BLaER1 treated with 17β-estradiol and CSF1 and Interleukin-3, amounts not matched to agents 10 nM and 100 nM (cell line): ENCODE results near the gene TTLL9.

Source experiments
- H3K27ac ChIP-seq, 11 experiments: shearing (Covaris generic); formaldehyde crosslinking; 2 replicates each; pipeline ENCODE4 v1.8.1; 2022
- H3K27me3 ChIP-seq, 11 experiments: shearing (Covaris generic); formaldehyde crosslinking; 2 replicates each; pipeline ENCODE4 v1.8.1; 2022
- H3K36me3 ChIP-seq, 11 experiments: shearing (Covaris generic); formaldehyde crosslinking; 2 replicates each; pipeline ENCODE4 v1.8.1; 2022
- H3K4me1 ChIP-seq, 10 experiments: shearing (Covaris generic); formaldehyde crosslinking; 2 replicates each; pipeline ENCODE4 v1.8.1; 2022
- H3K4me2 ChIP-seq, 11 experiments: shearing (Covaris generic); formaldehyde crosslinking; 2 replicates each; pipeline ENCODE4 v1.8.1; 2022
- H3K4me3 ChIP-seq, 10 experiments: shearing (Covaris generic); formaldehyde crosslinking; 2 replicates each; pipeline ENCODE4 v1.8.1; 2022
- H3K9ac ChIP-seq, 11 experiments: shearing (Covaris generic); formaldehyde crosslinking; 2 replicates each; pipeline ENCODE4 v1.8.1; 2022
- H3K9me3 ChIP-seq, 11 experiments: shearing (Covaris generic); formaldehyde crosslinking; replicated peaks in 1 of 11; 2 replicates each; pipeline ENCODE4 v1.8.1; 2022
- H4K20me1 ChIP-seq, 11 experiments: shearing (Covaris generic); formaldehyde crosslinking; 2 replicates each; pipeline ENCODE4 v1.8.1; 2022
- Cebpa-rat ChIP-seq, 11 experiments: shearing (Covaris generic); IDR thresholded peaks; 2 replicates each; pipeline ENCODE4 v1.8.1; 2022

TTLL9 gene

GRCh38 chr20:31833931-31834521 lies 36.4 kb upstream of the TTLL9 start:
- Histone ChIP-seq H4K20me1 (peaks cover 0 to 83% (median 25%) of the 10 kb centered on the region in 11 experiments; a peak in 19 of 22 replicates), H3K4me1 (peaks cover 55 to 77% (median 72%) of the 10 kb centered on the region in 10 experiments), H3K4me3 (no peak overlapping the region), H3K9ac (no peak overlapping the region), H3K4me2 (peak overlapping the region in 8 of 11 experiments; percentile 18 to 92 (median 85); a peak in 11 of 22 replicates), H3K27me3 (peaks cover 0 to 71% (median 0%) of the 10 kb centered on the region in 11 experiments; a peak in 9 of 22 replicates), H3K27ac (no peak overlapping the region; a peak in 1 of 22 replicates), H3K9me3 (no peaks in the 10 kb centered on the region), H3K36me3 (no peaks in the 10 kb centered on the region)
- TF ChIP-seq Cebpa-rat (IDR thresholded peaks at IDR 0.05) = no peak

GRCh38 chr20:31835554-31835953 lies 34.9 kb upstream of the TTLL9 start:
- Histone ChIP-seq H3K4me2 (peak overlapping the region; percentile 69 to 92 (median 87)), H3K27me3 (peaks cover 0 to 85% (median 0%) of the 10 kb centered on the region in 11 experiments; a peak in 9 of 22 replicates), H3K27ac (peak overlapping the region in 6 of 11 experiments; percentile 2 to 47 (median 27); a peak in 5 of 22 replicates), H4K20me1 (peaks cover 0 to 87% (median 25%) of the 10 kb centered on the region in 11 experiments; a peak in 19 of 22 replicates), H3K9me3 (no peaks in the 10 kb centered on the region), H3K4me1 (peaks cover 42 to 70% (median 65%) of the 10 kb centered on the region in 10 experiments), H3K4me3 (no peak overlapping the region), H3K9ac (peak overlapping the region in 4 of 11 experiments; percentile 9 to 20 (median 12); a peak in 7 of 22 replicates), H3K36me3 (no peaks in the 10 kb centered on the region)
- no peak for TF ChIP-seq Cebpa-rat (IDR thresholded peaks at IDR 0.05)

GRCh38 chr20:31835977-31836852 lies 34.2 kb upstream of the TTLL9 start:
- TF ChIP-seq Cebpa-rat (IDR thresholded peaks at IDR 0.05) = no peak
- no peaks in the 10 kb centered on the region for H3K9me3 ChIP-seq
- H3K9ac ChIP-seq = peak overlapping the region in 4 of 11 experiments; percentile 9 to 20 (median 14); a peak in 7 of 22 replicates
- H3K27me3 ChIP-seq = peaks cover 0 to 91% (median 0%) of the 10 kb centered on the region in 11 experiments; a peak in 9 of 22 replicates
- no peak overlapping the region for H3K4me3 ChIP-seq
- peaks cover 0 to 86% (median 25%) of the 10 kb centered on the region in 11 experiments; a peak in 19 of 22 replicates for H4K20me1 ChIP-seq
- H3K4me1 ChIP-seq = peaks cover 42 to 70% (median 64%) of the 10 kb centered on the region in 10 experiments
- H3K4me2 ChIP-seq = peak overlapping the region; percentile 69 to 92 (median 87)
- no peaks in the 10 kb centered on the region for H3K36me3 ChIP-seq
- H3K27ac ChIP-seq = peak overlapping the region in 6 of 11 experiments; percentile 2 to 49 (median 27); a peak in 6 of 22 replicates

- H3K36me3 ChIP-seq = no peaks in the 10 kb centered on the region
- no peak overlapping the region for H3K4me3 ChIP-seq
- no peaks in the 10 kb centered on the region for H3K9me3 ChIP-seq
- peaks cover 42 to 75% (median 68%) of the 10 kb centered on the region in 10 experiments for H3K4me1 ChIP-seq
- H3K27ac ChIP-seq = peak overlapping the region in 1 of 11 experiments; percentile 49; a peak in 3 of 22 replicates
- H3K4me2 ChIP-seq = peak overlapping the region; percentile 69 to 92 (median 87)
- peaks cover 0 to 90% (median 25%) of the 10 kb centered on the region in 11 experiments; a peak in 19 of 22 replicates for H4K20me1 ChIP-seq
- TF ChIP-seq Cebpa-rat (IDR thresholded peaks at IDR 0.05) = no peak
- H3K9ac ChIP-seq = peak overlapping the region in 2 of 11 experiments; percentile 15 to 28; a peak in 3 of 22 replicates
- H3K27me3 ChIP-seq = peaks cover 0 to 94% (median 0%) of the 10 kb centered on the region in 11 experiments; a peak in 9 of 22 replicates
Measured at GRCh38 chr20:31836853-31837608, 33.4 kb upstream of the TTLL9 start.

- H3K27me3 ChIP-seq = peaks cover 0 to 95% (median 0%) of the 10 kb centered on the region in 11 experiments; a peak in 9 of 22 replicates
- peaks cover 0 to 96% (median 28%) of the 10 kb centered on the region in 11 experiments; a peak in 19 of 22 replicates for H4K20me1 ChIP-seq
- no peaks in the 10 kb centered on the region for H3K36me3 ChIP-seq
- H3K4me1 ChIP-seq = peaks cover 49 to 84% (median 77%) of the 10 kb centered on the region in 10 experiments
- no peak for TF ChIP-seq Cebpa-rat (IDR thresholded peaks at IDR 0.05)
- H3K4me2 ChIP-seq = peak overlapping the region; percentile 69 to 92 (median 87)
- H3K9me3 ChIP-seq = no peaks in the 10 kb centered on the region
- 0 out of 22 replicates have a peak overlapping the region, but pooled peaks of 2 of the 11 experiments have one; percentile 5 to 7 for H3K27ac ChIP-seq
- H3K9ac ChIP-seq = 0 out of 22 replicates have a peak overlapping the region, but pooled peaks of 1 of the 11 experiments have one; percentile 9
- H3K4me3 ChIP-seq = no peak overlapping the region
Measured at GRCh38 chr20:31837896-31838397, 32.5 kb upstream of the TTLL9 start.

GRCh38 chr20:31838646-31839292 lies 31.7 kb upstream of the TTLL9 start:
- peak overlapping the region in 10 of 11 experiments; percentile 69 to 92 (median 88); a peak in 19 of 22 replicates for H3K4me2 ChIP-seq
- H3K27me3 ChIP-seq = peaks cover 0 to 99% (median 0%) of the 10 kb centered on the region in 11 experiments; a peak in 9 of 22 replicates
- peaks cover 0 to 96% (median 28%) of the 10 kb centered on the region in 11 experiments; a peak in 19 of 22 replicates for H4K20me1 ChIP-seq
- no peak overlapping the region for H3K9ac ChIP-seq
- no peaks in the 10 kb centered on the region for H3K9me3 ChIP-seq
- H3K27ac ChIP-seq = 0 out of 22 replicates have a peak overlapping the region, but pooled peaks of 1 of the 11 experiments have one; percentile 7
- TF ChIP-seq Cebpa-rat (IDR thresholded peaks at IDR 0.05) = no peak
- no peak overlapping the region for H3K4me3 ChIP-seq
- H3K4me1 ChIP-seq = peaks cover 51 to 85% (median 82%) of the 10 kb centered on the region in 10 experiments
- H3K36me3 ChIP-seq = no peaks in the 10 kb centered on the region

- Histone ChIP-seq H4K20me1 (peaks cover 0 to 96% (median 23%) of the 10 kb centered on the region in 11 experiments; a peak in 19 of 22 replicates), H3K9ac (no peak overlapping the region), H3K36me3 (no peaks in the 10 kb centered on the region), H3K27me3 (peaks cover 0 to 92% (median 0%) of the 10 kb centered on the region in 11 experiments; a peak in 9 of 22 replicates), H3K4me2 (peak overlapping the region in 4 of 11 experiments; percentile 6 to 92 (median 16); a peak in 5 of 22 replicates), H3K4me1 (peaks cover 49 to 84% (median 81%) of the 10 kb centered on the region in 10 experiments), H3K9me3 (no peaks in the 10 kb centered on the region), H3K4me3 (no peak overlapping the region), H3K27ac (no peak overlapping the region)
- no peak for TF ChIP-seq Cebpa-rat (IDR thresholded peaks at IDR 0.05)
Measured at GRCh38 chr20:31839782-31840487, 30.5 kb upstream of the TTLL9 start.
